DMS53 treated with DMSO at 0.1 percent for 48 hours (cell line): ENCODE results near the gene GAS7.

Source experiments
- DNase-seq: peaks from one replicate; lab custom pipeline; 2025; ENCODE audit not compliant: unreplicated experiment; lab: John Stamatoyannopoulos, UW

Gene GAS7

DNA sequence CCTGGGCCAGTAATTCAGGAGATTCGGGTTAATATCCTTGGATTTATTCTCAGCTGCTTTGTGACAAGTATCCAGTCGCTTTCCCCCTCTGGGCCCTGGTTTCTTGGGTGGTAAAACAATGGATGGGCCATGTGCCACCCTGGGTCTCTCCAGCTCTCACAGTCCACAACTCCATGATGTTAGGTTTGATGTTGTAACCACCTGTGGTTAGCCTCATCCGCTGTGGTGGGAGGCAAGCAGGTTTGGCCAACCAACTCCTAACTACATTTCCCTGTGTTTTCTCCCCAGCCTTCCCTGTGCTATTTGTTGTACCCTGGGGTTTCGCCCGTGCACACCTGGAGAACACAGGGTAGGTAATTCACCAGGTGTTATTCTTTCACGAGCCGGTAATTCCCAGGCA, 337.6 kb downstream of the GAS7 start:
- no peak for DNase-seq
